Measurements from ENCODE around the gene BAIAP2.

DNA sequence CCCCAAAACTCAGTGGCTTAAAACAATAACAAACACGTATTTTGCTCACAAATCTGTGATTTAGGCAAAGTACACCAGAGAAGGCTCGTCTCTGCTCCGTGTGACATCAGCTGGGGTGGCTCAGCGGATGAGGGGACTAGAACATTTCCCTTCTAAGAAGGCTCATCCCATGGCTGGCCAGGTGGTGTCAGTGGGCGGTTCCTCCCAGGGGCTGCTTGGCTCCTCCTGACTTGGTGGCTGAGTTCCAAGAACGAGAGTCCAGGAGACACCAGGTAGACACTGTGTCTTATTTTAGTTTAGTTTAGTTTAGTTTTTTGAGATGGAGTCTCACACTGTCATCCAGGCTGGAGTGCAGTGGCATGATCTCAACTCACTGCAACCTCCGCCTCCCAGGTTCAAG, 48.9 kb upstream of the BAIAP2 start:
- no peak for TF ChIP-seq EZH2 (optimal IDR thresholded peaks at IDR 0.05; ENCODE audit: low read depth, low read length)
- TF ChIP-seq, protein P1, sequence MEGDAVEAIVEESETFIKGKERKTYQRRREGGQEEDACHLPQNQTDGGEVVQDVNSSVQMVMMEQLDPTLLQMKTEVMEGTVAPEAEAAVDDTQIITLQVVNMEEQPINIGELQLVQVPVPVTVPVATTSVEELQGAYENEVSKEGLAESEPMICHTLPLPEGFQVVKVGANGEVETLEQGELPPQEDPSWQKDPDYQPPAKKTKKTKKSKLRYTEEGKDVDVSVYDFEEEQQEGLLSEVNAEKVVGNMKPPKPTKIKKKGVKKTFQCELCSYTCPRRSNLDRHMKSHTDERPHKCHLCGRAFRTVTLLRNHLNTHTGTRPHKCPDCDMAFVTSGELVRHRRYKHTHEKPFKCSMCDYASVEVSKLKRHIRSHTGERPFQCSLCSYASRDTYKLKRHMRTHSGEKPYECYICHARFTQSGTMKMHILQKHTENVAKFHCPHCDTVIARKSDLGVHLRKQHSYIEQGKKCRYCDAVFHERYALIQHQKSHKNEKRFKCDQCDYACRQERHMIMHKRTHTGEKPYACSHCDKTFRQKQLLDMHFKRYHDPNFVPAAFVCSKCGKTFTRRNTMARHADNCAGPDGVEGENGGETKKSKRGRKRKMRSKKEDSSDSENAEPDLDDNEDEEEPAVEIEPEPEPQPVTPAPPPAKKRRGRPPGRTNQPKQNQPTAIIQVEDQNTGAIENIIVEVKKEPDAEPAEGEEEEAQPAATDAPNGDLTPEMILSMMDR (IDR thresholded peaks at IDR 0.05; ENCODE audit: low read length): no peak
